GM06990 (cell line): Measurements from ENCODE around the gene PRKAG3.

Experiments
- DNase-seq: peaks from one replicate; pipeline ENCODE4 v3.0.0-alpha.2; 2011; ENCODE audit not compliant: insufficient read length; ENCODE audit errors: extremely low read depth
- H3K27me3 ChIP-seq: replicated peaks from 2 replicates; pipeline ENCODE4 v1.6.0; 2011; ENCODE audit warnings: low read length; ENCODE audit not compliant: control insufficient read depth, insufficient read depth
- H3K36me3 ChIP-seq: 2 replicates; pipeline ENCODE4 v1.5.1; 2011; ENCODE audit warnings: low read length; ENCODE audit not compliant: control insufficient read depth, insufficient read depth
- H3K4me3 ChIP-seq: replicated peaks from 2 replicates; pipeline ENCODE4 v1.5.1; 2011; ENCODE audit warnings: low read depth, mild to moderate bottlenecking, control low read depth, low read length
- TF ChIP-seq, protein P1 (sequence below): IDR thresholded peaks from 2 replicates; pipeline ENCODE4 v1.5.1; 2011; ENCODE audit warnings: low read length, control low read depth, mild to moderate bottlenecking, inconsistent platforms; ENCODE audit not compliant: insufficient read depth, poor library complexity, severe bottlenecking

Gene PRKAG3

DNA sequence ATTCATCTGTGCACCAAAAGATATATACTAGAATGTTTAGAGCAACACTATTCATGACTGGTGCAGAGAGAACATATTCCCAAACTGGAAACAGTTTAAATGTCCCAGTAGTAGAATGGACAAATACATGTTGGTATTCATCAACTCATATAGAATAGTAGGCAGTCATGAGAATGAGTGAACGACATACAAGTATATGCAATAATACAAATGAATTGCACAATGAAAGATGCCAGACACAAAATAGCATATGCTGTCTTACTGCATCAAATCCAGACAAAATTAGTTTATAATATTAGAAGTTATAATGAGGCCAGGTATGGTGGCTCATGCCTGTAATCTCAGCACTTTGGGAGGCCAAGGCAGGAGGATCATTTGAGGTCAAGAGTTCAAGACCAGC lies 8.3 kb upstream of the PRKAG3 start:
- no peak for DNase-seq
- no peaks in the 10 kb centered on the region for H3K36me3 ChIP-seq
- H3K27me3 ChIP-seq, result no peaks in the 10 kb centered on the region; the same call in 1 of the 2 replicates
- TF ChIP-seq, protein P1, sequence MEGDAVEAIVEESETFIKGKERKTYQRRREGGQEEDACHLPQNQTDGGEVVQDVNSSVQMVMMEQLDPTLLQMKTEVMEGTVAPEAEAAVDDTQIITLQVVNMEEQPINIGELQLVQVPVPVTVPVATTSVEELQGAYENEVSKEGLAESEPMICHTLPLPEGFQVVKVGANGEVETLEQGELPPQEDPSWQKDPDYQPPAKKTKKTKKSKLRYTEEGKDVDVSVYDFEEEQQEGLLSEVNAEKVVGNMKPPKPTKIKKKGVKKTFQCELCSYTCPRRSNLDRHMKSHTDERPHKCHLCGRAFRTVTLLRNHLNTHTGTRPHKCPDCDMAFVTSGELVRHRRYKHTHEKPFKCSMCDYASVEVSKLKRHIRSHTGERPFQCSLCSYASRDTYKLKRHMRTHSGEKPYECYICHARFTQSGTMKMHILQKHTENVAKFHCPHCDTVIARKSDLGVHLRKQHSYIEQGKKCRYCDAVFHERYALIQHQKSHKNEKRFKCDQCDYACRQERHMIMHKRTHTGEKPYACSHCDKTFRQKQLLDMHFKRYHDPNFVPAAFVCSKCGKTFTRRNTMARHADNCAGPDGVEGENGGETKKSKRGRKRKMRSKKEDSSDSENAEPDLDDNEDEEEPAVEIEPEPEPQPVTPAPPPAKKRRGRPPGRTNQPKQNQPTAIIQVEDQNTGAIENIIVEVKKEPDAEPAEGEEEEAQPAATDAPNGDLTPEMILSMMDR, result no peak
- no peak overlapping the region for H3K4me3 ChIP-seq

DNA sequence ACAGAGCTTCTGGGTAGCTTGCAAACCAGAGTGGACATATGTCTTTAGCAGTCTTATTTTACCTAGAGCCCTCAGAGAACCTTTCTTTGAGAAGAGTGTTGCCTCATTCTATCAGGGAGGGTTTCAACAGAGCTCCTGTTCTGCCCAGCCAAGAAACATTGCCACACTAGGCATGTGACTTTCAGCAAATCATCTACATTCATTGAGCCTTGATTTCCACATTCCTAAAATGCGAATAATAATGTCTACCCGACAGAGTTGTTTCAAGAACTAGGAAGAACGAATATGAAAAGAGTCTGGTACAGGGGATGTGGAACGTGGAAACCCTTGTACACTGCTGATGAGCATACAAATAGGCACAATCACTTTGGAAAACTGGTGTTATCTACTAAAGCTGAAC lies 7.8 kb upstream of the PRKAG3 start:
- Histone ChIP-seq H3K4me3 (no peak overlapping the region), H3K27me3 (no peaks in the 10 kb centered on the region; the same call in 1 of the 2 replicates), H3K36me3 (no peaks in the 10 kb centered on the region)
- TF ChIP-seq, protein P1, result no peak
- DNase-seq, result no peak

DNA sequence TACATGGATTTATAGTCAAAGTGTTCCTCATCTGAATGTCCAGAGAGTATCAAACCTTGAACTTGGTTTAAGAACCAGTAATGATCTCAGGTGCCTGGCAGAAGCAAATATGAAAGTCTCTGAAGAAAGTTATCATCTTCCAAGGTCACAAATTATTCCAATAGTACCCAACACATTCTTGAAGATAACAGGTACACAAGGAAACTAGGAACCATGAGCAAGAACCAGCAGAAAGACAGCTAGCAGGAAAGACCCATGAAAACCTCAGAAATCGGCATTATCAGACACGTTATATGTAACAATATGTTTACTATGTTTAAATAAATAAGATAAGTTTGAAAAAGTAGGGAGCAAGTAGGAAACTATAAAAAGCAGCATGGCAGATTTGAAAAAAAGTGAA lies 5.9 kb upstream of the PRKAG3 start:
- TF ChIP-seq, protein P1, result no peak
- Histone ChIP-seq H3K36me3 (no peaks in the 10 kb centered on the region), H3K27me3 (no peaks in the 10 kb centered on the region; the same call in none of the 2 replicates), H3K4me3 (no peak overlapping the region)
- DNase-seq, result no peak

DNA sequence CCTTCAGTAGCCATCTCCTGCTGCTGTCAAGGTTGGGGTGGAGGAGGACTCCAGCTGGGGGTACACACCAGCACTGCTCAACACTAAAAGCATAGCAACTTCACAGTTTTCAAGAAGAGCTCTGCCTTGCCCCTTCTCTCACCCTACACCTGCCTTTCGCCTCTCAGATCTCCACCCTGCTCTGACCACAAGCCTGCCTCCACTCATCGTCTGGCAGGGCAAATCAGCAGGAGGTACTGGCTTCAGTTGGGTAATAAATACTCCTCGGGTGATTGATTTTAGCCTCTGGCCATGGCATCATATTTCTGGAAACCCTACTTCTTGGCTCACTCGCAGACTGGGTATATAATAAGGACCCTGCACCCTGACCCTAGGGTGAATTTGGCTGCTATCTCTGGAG lies 3.1 kb upstream of the PRKAG3 start:
- TF ChIP-seq, protein P1, result no peak
- DNase-seq, result no peak
- no peaks in the 10 kb centered on the region; the same call in none of the 2 replicates for H3K27me3 ChIP-seq
- no peak overlapping the region for H3K4me3 ChIP-seq
- H3K36me3 ChIP-seq, result no peaks in the 10 kb centered on the region

DNA sequence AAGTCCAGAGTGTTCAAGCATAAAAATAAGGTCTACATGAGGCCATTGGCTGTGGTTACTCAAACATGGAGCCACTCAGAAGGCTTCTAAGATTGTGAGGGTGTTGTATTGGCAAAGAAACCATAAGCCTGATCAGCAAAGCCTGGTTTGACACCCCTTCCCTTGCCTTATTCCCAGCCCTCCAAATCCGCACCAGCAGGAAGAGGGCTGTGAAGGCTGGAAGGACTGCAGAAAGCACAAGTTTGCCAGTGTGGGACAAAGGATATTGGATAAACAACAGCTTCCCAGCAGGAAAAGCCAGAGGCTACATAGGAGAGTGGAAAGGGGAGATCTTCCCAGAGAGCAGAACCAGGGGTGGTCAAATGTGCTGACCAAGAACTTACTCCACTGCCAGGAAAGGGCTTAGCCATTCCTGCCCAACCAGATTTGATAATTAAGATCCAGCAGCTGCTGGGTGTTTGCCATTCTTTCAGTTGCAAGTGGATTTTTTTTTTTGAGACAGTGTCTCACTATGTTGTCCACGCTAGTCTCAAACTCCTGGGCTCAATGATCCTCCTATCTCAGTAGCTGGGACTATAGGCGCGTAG lies 1.5 kb upstream of the PRKAG3 start:
- TF ChIP-seq, protein P1, result no peak
- no peaks in the 10 kb centered on the region; the same call in none of the 2 replicates for H3K27me3 ChIP-seq
- no peaks in the 10 kb centered on the region for H3K36me3 ChIP-seq
- no peak overlapping the region for H3K4me3 ChIP-seq
- no peak for DNase-seq

DNA sequence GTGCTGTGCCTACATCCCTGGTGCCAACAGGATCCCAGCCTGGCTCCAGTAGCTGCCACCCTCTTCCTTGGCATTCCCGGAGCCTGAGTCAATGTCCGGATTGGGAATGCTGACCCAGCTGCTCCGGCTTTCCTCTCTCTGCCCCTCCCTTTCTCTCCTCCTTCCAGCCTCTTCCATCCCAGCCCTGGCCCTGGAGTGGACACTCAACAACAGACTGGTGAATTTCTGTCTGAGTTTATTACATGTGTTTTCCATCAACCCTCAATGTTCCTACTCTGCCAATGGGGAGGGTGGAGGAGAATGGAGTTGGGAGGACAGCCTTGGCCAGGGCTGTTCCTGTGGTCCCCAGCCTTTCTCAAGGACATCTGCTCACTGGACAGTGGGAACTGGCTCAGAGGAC lies 917 bp upstream of the PRKAG3 start:
- DNase-seq, result no peak
- H3K27me3 ChIP-seq, result no peaks in the 10 kb centered on the region; the same call in none of the 2 replicates
- TF ChIP-seq, protein P1, result no peak
- H3K4me3 ChIP-seq, result no peak overlapping the region
- H3K36me3 ChIP-seq, result no peaks in the 10 kb centered on the region
